HG02852 (cell line): ENCODE results near the gene GPRC5B.

Experiments used
- ATAC-seq: cut with Tn5 transposase; IDR thresholded peaks from one replicate; pipeline ENCODE4 v1.9.1; 2021; ENCODE audit warnings: mild to moderate bottlenecking, moderate library complexity; ENCODE audit not compliant: unreplicated experiment

GPRC5B gene

DNA sequence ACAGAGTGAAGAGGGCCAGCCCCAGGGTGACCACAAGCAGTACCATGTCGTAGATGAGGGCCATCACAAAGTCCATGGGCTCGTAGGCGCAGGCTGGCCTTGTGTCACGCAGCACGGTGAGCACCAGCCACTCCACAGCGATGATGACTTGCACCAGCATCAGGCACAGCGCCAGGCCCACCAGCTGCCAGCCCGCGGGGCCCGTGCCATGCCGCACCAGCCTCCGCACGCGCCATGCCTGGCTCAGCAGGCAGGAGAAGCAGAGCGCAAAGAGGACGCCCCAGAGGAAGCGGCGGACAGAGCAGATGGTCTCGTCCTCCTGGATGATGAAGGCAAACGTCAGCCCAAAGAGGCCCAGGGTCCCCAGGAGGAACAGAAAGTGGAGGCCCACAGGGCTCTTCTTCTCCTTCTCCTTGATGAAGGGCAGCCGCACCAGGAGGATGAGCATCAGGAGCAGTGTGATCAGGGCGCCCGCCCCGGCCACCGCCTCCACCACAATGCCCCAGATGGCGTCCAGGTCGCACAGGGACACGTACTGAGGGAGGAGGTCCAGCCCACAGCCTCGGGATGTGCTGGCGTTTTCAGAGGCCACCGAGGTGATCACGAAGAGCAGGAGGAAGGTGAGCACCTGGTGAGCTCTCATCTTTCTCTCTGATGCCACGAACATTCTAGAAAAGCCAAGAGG is 12.3 kb downstream of the GPRC5B start:
- no peak for ATAC-seq

DNA sequence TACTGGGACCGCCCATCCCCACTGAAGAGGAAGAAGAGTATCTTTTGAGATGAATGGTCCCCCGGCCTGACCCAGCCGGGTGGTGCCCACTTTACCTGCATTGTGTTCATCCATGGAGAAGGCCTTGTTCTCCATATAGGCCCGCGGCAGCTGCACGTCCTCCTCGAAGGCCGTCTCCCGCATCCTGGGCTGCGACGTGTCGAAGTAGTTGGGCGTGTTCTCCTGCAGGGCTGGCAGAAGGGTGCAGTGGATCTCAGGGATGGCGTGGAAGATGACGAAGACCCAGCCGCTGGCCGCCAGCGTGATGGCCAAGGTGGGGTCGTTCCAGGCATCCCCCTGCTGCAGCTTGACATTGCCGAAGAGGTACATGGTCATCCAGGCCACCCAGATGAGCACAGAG is 12.9 kb downstream of the GPRC5B start:
- no peak for ATAC-seq

DNA sequence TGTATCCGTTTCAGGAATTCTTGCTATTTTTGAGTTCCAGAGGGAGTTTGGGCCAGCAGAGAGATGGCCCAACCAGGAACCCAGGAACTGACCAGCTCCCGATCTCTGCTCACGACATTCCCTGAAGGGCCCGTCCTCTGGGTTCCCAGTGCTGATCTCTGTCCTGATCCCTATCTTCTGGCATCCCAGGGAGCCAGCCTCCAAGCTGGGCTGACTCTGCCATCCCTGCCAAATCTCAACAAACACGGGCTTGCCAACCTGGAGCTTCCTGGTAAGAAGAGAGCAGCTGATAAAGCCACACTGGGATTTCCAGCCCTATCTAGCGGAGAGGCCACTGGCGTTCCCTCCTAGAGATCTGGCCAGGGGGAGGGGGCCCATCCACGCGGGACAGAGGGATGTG is 16.2 kb downstream of the GPRC5B start:
- ATAC-seq = no peak

DNA sequence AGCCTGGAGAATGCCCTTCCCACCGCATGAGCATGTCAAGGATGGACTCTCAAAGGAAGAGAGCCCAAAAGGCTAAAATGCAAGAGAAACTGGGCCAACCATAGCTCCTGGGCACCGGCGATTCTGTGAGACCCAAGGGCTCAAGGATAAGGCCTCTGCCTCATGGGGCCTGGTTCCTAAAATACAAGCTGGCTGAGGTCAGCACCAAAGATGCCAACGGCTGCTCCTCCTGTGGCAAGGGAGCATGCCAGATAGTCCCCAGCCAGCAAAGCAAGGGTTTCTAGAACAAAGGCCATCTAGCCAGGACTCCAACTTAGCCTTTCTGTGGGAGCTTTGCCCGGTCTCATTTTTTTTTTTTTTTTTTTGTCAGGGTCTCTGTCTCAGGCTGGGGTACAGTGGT is 20.1 kb downstream of the GPRC5B start:
- ATAC-seq = no peak

DNA sequence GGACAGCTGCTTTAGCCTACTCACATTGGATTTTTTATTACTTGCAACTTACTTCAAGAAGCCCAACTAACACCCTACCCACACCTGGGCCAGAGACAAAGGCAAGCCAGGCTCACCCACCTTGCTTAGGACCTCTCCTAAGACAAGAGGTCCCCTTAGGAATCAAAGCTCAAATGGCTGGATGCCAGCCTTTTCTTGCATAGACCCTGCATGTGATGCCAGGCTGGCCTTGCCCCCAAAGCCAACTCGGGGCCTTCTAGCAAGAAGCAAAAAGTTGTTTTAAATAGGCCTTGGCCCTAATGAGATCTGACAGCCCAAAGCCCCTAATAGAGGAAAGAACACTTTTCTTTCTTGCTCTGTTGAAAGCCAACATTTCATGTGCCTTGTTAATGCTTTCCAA is 20.7 kb downstream of the GPRC5B start:
- no peak for ATAC-seq

DNA sequence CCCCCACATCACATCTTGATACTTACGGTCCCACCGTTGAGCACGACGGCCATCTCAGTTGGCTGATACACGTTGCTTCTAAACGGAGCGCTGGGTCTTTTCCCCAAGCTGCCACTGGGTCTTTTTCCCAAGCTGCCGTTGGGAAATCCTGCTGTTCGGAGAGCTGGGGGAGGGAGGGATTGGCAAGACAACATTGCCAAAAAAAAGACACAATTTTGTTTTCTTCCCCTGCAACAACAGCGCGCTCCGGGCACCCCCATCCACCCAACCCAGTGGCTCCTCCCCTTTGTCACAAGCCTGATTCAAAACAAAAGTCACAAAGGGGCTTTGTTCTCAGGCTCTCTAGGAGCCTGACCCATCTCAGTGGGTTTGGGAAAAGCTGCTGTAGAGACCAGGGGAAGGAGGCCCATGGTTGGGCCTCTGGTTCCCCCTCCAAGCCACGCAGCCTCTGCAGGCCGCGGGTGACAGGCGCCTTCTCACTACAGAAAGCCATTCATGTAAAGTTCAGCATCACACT is 22.8 kb downstream of the GPRC5B start:
- no peak for ATAC-seq

DNA sequence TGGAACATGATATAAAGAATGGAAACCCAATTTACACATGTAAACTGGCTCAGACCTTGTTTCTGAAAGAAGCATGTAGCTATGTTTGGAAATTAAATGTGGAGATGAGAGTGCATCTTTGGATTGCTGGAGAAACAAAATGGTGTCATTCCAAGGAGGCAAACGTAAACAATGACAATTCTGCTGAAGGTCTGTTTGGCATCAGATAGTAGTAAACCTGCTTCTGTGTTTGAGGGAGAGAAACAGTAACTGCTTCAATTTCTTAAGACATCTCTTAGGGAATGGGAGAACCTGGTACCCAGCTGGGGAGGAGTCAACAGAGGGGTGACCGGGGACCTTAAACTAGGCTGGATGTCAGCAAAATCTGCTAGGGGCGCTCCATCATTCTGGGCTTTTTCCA is 23.5 kb downstream of the GPRC5B start:
- ATAC-seq = no peak

DNA sequence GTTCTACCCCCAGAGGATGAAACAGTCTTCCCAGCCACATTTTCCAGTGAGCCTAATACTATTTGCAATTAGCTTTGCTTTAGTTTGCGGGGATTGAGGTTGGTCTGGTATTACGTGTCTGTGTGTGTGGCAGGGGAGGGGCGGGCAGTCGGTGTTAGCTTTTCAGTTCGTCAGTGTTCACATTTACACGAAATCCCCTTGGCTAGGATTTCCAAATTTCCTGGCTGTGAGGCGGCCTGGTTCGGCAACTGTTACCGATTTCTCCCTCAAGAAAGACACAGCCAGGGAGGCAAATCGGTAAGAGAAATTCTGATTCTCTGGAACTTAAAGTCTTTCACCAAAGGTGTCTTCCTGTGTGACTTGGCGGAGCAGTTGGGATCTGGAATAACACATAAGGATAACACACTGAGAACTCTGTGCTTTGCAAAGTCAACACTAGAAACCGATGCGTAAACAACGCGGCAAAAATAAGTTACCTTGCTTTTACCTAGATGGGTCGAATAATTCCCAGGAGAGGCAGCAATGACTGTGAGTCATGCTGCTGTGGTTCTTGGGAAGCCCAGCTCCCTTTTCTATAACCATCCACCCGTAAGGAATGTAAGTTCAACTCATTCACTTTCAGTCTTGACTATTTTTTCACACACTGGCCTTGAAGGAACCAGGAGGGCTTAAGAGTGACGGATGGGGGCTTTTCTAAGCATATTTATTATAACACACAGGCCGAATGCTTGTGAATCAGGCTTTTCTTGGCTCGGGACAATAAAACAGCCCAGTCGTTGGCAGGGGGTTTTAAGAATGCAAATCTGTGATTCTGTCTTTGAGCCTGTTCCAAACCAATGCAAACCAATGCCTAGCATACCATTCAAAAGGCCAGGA is 24.2 kb downstream of the GPRC5B start:
- ATAC-seq = no peak

DNA sequence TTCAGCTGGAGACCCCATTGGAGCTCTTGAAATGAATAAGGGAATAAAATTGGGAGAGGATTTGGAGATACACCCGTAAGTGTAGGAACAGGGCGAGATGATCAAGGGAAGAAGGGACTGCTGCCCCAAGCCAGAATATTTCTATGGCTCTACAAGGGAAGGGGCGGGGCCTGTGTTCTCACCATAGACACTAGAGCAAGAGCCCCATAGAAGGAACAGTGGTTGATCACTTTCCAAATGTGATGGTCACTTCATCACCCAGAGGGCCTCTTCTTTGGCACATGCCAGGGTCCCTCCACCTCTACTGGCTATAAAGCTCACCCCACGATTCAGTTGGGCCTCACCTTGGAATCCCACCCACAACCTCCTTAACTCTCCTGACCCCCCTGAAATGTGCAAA is 25.0 kb downstream of the GPRC5B start:
- no peak for ATAC-seq

DNA sequence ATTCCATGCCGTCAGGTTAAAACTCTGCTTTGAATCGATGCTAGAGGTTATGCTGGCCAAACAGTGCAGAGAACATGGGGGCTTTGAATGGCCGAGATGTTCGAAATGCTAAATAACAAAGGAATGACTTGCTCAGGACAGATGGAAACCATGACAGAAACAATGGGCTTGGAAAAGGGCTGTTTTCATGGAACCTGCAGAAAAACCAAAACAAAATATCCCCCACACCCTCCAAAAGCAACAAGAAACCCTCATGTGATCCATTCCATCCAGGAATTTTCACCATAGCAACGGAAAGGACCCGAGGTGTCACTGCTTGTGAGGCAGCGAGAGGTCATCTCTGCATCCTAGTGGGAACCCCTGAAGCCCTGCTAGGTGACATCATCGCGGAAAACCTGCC is 25.5 kb downstream of the GPRC5B start:
- no peak for ATAC-seq

DNA sequence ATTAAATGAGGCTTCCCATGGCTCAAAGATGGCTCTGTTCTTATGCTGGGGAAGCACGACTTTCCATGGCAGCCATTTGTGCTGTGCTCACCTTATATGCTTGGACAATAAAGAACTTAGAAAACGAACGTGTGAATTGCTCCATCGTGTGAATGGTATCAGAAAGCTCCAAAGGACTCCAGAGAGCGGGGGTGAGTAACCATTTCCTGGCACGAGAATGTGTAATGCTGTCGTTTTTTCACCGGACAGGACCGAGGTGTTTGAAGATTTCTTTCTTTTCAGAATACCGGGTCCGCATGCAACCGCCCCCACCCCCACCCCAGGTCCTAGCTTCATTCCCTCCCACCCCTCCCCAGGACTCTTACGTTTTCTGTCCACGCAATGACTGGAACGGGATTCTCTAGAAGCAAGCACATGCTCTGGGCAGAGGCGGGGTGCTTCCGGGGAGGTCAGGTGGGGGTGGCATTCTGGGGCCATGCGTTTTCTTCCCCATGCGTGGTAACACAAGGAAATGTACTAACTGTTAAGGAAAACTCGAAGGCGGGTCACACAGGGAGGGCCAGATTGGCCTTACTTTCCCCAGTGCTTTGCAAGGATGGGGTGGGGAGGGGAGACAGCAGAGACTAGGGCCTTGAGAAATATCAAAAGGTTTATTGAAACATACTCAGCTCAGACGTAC is 26.2 kb downstream of the GPRC5B start:
- ATAC-seq = no peak

DNA sequence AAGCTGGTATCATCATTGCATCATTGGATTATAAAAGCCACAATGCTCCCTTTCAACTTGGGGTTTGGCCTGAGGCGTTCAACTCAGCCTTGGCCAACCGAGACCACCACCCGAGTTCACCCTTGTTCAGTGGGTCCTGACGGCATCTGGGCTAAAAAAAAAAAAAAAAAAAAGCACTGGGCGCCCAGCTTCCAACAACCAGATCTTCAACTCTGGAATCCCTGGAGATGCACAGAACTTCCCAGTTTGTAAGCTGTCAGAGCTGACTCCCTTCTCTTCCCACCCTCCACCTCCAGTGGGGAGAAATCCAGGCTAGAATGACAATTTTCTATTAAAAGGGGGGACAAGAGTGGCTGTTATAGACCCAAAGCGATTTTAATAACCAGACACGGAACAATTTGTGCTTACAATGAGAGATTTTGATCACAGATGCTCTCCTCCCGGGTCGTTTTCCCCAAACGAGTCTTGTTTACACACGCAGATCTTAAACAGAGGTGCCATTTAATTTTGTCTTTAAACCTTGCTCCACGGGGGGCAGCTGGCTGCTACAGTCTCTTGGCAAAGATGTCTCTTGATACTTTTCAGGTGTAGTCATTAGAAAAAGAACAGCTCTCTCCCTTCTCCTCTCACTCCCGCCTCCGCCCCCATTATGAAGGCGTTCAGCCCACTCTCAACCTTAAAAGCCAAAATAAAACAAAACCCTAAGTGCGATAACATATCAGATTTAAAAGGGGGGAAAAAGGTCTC is 26.9 kb downstream of the GPRC5B start:
- ATAC-seq = no peak

DNA sequence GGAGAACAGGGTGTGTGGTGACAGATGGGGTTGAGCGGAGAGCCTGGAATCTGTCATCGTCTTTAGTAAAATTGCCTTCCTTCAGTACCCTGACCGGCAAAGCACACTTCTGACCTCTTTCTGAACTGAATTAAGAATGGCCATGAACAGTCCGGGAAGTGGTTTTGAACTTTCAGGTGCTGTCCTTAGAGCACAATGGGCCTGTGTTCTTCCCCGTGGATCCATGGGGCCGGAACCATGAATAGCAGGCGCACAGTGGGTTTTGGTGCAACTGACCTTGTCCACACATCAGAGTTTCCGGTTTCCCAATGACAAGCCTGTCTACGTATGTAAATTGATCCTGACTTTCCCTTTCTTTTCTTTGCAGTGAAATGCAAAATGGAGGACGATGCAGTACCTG is 28.5 kb downstream of the GPRC5B start:
- no peak for ATAC-seq

DNA sequence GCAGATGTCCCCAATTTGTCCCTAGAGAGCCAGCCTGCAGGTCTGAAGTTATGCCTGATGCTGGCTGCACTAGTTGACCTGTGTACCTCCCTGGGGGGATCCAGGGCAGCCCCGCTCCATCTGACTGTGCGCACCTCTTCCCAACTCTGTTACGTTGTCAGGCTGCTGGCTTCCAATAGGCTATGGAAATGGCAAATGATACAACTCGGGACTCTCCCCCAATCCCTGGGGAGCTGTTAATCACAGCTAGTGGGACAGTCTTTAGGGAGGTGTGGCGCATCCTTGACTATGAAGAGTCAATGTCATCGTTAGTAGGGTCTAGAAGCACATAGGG is 30.1 kb downstream of the GPRC5B start:
- ATAC-seq = no peak

DNA sequence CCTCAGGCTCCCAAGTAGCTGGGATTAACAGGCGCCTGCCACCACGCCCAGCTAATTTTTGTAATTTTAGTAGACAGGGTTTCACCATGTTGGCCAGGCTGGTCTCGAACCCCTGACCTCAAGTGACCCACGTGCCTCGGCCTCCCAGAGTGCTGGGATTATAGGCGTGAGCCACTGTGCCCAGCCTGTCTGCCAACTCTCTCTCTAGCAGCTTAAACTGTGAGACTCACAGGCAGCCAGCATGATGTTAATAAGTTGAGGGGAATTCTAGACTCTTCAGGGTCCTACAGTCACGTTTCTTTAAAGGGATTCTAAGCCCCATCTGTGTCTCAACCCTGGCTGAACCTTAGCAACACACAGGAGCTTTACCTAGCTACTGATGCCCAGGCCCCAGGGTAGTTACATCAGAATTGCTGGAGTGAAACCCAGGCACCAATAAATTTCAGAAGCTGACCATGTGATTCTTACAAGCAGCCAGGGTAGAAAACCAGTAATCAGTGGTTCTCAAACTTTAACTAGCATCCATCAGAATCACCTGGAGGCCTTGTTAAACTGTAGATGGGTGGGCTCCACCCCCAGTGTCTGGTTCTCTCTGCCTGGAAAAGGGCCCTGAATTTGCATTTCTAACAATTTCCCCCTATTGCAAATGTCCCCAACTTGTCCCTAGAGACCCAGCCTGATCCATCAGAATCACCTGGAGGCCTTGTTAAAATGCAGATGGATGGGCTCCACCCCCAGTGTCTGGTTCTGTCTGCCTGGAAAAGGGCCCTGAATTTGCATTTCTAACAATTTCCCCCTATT is 30.7 kb downstream of the GPRC5B start:
- ATAC-seq = no peak

DNA sequence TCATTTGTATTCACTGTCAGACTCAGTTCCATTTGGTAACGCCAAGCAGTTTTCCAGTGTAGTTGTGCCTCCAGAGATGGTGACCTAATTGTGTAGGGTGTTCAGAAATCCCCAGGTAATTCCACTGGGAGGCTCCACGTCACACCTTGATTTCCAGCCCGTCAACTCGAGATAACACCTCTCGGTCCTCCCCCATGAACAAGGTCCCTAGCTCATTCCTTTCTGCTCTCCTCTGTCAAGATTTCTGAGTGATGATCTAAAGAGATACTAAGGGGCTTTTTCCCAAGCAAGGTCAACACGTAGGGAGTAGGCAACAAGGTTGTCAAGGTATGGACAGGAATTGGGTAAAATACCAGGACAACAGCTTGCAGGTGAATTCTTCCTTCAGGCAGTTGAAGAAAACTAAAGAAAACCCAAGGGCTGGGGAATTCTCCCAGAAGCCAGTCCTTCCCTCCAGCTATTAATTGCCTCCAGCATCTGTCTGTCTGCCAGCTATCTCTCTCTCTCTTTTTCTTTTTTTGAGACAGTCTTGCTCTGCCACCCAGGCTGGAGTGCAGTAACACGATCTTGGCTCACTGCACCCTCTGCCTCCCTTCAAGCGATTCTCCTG is 31.4 kb downstream of the GPRC5B start:
- ATAC-seq = no peak

DNA sequence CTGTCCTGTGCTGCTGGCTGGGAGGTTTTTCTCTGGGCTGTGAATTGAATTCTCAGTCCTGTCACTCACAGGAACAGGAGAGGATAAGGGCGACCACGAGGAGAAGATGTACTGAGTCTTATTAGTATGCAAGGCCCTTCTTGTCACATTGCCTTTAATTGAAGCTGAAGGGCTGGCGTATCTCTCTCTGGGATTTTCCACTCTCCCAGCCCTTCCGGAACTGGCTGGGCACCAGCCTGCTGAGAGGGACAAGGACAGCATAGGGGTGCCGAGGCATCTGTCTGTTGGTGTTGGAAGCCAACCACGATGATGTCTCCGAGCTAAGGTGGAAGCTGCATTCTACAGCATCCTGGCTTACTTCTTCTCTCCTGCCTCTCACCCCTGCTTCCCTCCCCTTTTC is 33.2 kb downstream of the GPRC5B start:
- no peak for ATAC-seq

DNA sequence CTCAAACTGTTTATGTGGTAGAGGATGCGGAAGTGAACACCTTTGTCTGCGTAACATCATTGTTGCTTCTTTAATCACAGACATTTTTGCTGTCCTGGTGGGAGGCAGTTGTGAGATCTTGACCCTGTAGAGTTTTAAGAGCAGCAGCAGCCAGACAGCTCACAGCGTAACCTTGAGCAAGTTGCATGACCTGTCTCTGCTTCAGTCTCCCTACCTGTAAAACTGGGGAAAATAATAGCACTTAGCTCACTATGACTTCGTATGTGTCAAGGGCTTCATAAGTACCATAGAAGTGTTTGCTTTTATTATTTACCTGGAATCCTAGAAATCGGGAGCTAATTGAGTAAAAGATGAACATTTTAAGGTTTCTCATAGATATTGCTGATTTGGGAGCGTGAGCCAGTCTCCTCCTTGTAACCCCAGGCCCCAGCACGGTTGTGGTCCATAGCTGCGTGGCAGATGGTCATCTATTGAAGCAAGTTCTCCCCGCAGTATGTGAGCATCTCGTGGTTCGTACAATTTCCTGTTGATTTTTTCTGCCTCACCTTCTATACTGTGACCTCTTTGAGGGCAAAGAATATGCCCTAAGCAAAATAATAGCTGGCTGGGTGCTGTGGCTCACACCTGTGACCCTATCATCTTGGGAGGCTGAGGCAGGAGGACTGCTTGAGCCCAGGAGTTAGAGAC is 34.4 kb downstream of the GPRC5B start:
- no peak for ATAC-seq

DNA sequence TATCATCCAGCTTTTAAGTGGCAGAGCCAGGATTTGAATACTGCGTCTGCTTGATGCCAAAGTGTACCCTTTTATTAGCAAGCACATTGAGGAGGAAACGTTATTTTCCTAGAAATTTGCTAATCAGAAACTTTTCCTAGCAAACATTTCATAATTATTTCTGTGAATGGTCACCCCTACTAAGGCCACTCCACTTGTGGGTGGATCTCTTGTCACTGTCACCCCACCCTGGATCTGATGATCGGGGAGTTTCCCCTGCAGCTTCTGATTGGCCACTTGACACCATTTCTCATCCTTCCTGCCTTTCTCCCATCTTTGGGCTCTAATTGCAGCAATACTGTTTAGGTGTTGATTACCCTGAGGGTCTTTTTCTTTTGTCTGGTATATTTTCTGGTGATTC is 35.9 kb downstream of the GPRC5B start:
- no peak for ATAC-seq
